Neural cell (in vitro differentiated cells): ENCODE results near the gene ZWILCH. TPM values are rescaled to one million over a fixed set of nuclear protein-coding genes. Genes with fewer than 3 reads are reported as not detected.

Source experiments
- H2AFZ ChIP-seq: fragments of 200-600, 300-800 bp; sonication (generic), shearing (Covaris generic); 2 replicates; pipeline ENCODE4 v1.6.0; 2014; ENCODE audit warnings: low read depth, mild to moderate bottlenecking, antibody characterized with exemption, low read length, moderate library complexity
- H3F3A ChIP-seq: fragments of 200-600 bp; shearing (Covaris generic); 2 replicates; pipeline ENCODE4 v1.6.1; 2016; ENCODE audit warnings: mild to moderate bottlenecking, moderate library complexity, mixed read lengths, antibody characterized with exemption, low read length; ENCODE audit not compliant: insufficient read depth, poor library complexity, severe bottlenecking
- H3K27ac ChIP-seq: fragments of 200-600, 300-800 bp; sonication (generic), shearing (Covaris generic); 2 replicates; pipeline ENCODE4 v1.5.1; 2014; ENCODE audit warnings: mild to moderate bottlenecking, low read length, moderate library complexity
- H3K27me3 ChIP-seq: fragments of 300-800, 200-600 bp; sonication (generic), shearing (Covaris generic); 2 replicates; pipeline ENCODE4 v1.6.0; 2014; ENCODE audit warnings: mild to moderate bottlenecking, low read depth, low read length, moderate library complexity; ENCODE audit not compliant: insufficient read depth
- H3K36me3 ChIP-seq: fragments of 300-800, 200-600 bp; sonication (generic), shearing (Covaris generic); 2 replicates; pipeline ENCODE4 v1.5.1; 2014; ENCODE audit warnings: mild to moderate bottlenecking, antibody characterized with exemption, low read length, moderate library complexity; ENCODE audit not compliant: insufficient read depth
- H3K4me2 ChIP-seq: fragments of 300-800, 200-600 bp; sonication (generic), shearing (Covaris generic); 2 replicates; pipeline ENCODE4 v1.6.0; 2014; ENCODE audit warnings: mild to moderate bottlenecking, low read length
- H3K4me3 ChIP-seq: fragments of 300-800, 200-600 bp; sonication (generic), shearing (Covaris generic); 2 replicates; pipeline ENCODE4 v1.5.1; 2014; ENCODE audit warnings: mild to moderate bottlenecking, low read length, moderate library complexity
- H3K79me2 ChIP-seq: fragments of 200-600 bp; shearing (Covaris generic); replicated peaks from 2 replicates; pipeline ENCODE4 v1.6.0; 2014; ENCODE audit warnings: mild to moderate bottlenecking, low read length, moderate library complexity; ENCODE audit not compliant: insufficient read depth
- H3K9ac ChIP-seq: fragments of 300-800, 200-600 bp; sonication (generic), shearing (Covaris generic); 2 replicates; pipeline ENCODE4 v1.6.1; 2016; ENCODE audit warnings: mild to moderate bottlenecking, low read length, mixed read lengths
- H3K9me2 ChIP-seq: fragments of 200-600 bp; shearing (Covaris generic); 2 replicates; pipeline ENCODE4 v1.6.1; 2016; ENCODE audit warnings: mild to moderate bottlenecking, low read length, mixed read lengths; ENCODE audit not compliant: insufficient read depth
- H3K9me3 ChIP-seq: fragments of 200-600, 300-800 bp; sonication (generic), shearing (Covaris generic); 2 replicates; pipeline ENCODE4 v1.6.1; 2016; ENCODE audit warnings: mild to moderate bottlenecking, mixed run types, low read length, moderate library complexity, mixed read lengths
- H4K20me1 ChIP-seq: fragments of 200-600 bp; shearing (Covaris generic); 2 replicates; pipeline ENCODE4 v1.6.1; 2016; ENCODE audit warnings: mild to moderate bottlenecking, mixed run types; ENCODE audit not compliant: insufficient read depth
- CTCF ChIP-seq: fragments of 450-650 bp; IDR thresholded peaks from 2 replicates; pipeline ENCODE4 v1.5.1; 2014; ENCODE audit warnings: antibody characterized with exemption, mild to moderate bottlenecking, moderate library complexity; ENCODE audit not compliant: poor library complexity, severe bottlenecking
- EP300 ChIP-seq: fragments of 450-650 bp; conservative IDR thresholded peaks from 2 replicates; pipeline ENCODE4 v1.6.1; 2014; ENCODE audit warnings: antibody characterized with exemption, mild to moderate bottlenecking, moderate library complexity; ENCODE audit not compliant: poor library complexity, severe bottlenecking
- EZH2 ChIP-seq: fragments of 200-600, 300-800 bp; shearing (Covaris generic), sonication (generic); IDR thresholded peaks from 2 replicates; pipeline ENCODE4 v1.6.1; 2014; ENCODE audit warnings: antibody characterized with exemption, low read length, borderline replicate concordance, mild to moderate bottlenecking; ENCODE audit not compliant: insufficient read depth, poor library complexity, severe bottlenecking
- MXI1 ChIP-seq: fragments of 450-650 bp; conservative IDR thresholded peaks from 2 replicates; pipeline ENCODE4 v1.6.1; 2014; ENCODE audit warnings: antibody characterized with exemption, mild to moderate bottlenecking; ENCODE audit not compliant: poor library complexity, severe bottlenecking
- POLR2AphosphoS5 ChIP-seq: IDR thresholded peaks from 2 replicates; pipeline ENCODE4 v1.6.1; 2012
- RAD21 ChIP-seq: fragments of 450-650 bp; conservative IDR thresholded peaks from 2 replicates; pipeline ENCODE4 v1.6.1; 2014; ENCODE audit warnings: antibody characterized with exemption, mild to moderate bottlenecking, moderate library complexity
- REST ChIP-seq: IDR thresholded peaks from 2 replicates; pipeline ENCODE4 v1.6.1; 2012; ENCODE audit warnings: borderline replicate concordance
- SMC3 ChIP-seq: fragments of 450-650 bp; conservative IDR thresholded peaks from 2 replicates; pipeline ENCODE4 v1.6.1; 2014; ENCODE audit warnings: antibody characterized with exemption, mild to moderate bottlenecking, moderate library complexity; ENCODE audit not compliant: poor library complexity
- TAF1 ChIP-seq: IDR thresholded peaks from 2 replicates; pipeline ENCODE4 v1.6.1; 2012; ENCODE audit warnings: low read depth
- polyA plus RNA-seq: library from polyadenylated mRNA; depleted of rRNA; stranded (reverse); fragments of >200 nt; gene quantifications from 2 replicates; pipeline ENCODE4 v1.2.3, GENCODE V29; 2014

Gene ZWILCH
- polyA plus RNA-seq, 1 donor from 2014 or later: 63.1 TPM

DNA sequence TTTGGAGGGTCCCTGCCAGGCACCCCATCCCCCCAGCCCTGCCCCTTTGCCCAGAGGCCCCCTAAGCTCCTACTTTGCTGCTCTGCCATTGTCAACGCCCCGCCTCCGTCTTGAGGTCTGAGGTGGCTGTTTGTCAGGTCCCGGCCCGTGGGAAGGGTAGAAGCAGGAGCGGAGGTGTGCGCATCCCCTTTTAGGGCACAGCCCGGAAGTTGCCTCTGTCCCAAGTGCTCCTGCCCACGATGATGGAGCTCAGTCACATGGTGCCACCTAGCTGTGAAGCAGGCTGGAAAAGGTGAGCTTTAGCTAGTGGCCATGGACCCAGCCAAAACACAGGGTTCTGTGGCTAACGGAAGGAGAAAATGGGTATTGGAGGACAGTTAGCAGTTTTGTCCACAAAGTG is 89.2 kb downstream of the ZWILCH start:
- no peak overlapping the region for H3K9ac ChIP-seq

GRCh38 chr15:66594836-66595235 is 89.7 kb downstream of the ZWILCH start:
- Histone ChIP-seq H3K9me2 (no peaks in the 10 kb centered on the region), H3K36me3 (no peaks in the 10 kb centered on the region), H2AFZ (no peak overlapping the region), H3K27me3 (no peaks in the 10 kb centered on the region), H3K4me2 (no peak overlapping the region), H3F3A (no peaks in the 10 kb centered on the region), H3K9me3 (no peaks in the 10 kb centered on the region), H3K4me3 (no peak overlapping the region), H3K79me2 (no peaks in the 10 kb centered on the region), H3K9ac (no peak overlapping the region), H3K27ac (no peak overlapping the region), H4K20me1 (no peaks in the 10 kb centered on the region)
- TF ChIP-seq MXI1: no peak
- TF ChIP-seq TAF1: no peak
- TF ChIP-seq RAD21: no peak
- TF ChIP-seq SMC3: no peak

More for the DNA sequence above, 89.2 kb downstream of the ZWILCH start:
- H2AFZ ChIP-seq: no peak overlapping the region
- no peaks in the 10 kb centered on the region for H3K79me2 ChIP-seq
- H3K27ac ChIP-seq: no peak overlapping the region
- TF ChIP-seq SMC3 (no peak), TAF1 (no peak), RAD21 (no peak), EP300 (no peak), POLR2AphosphoS5 (no peak), REST (no peak), CTCF (no peak), EZH2 (no peak), MXI1 (no peak)
- no peak overlapping the region for H3K4me3 ChIP-seq
- no peaks in the 10 kb centered on the region for H3F3A ChIP-seq
- no peaks in the 10 kb centered on the region for H3K27me3 ChIP-seq
- no peaks in the 10 kb centered on the region for H4K20me1 ChIP-seq
- no peaks in the 10 kb centered on the region for H3K36me3 ChIP-seq
- no peaks in the 10 kb centered on the region for H3K9me2 ChIP-seq
- no peaks in the 10 kb centered on the region for H3K9me3 ChIP-seq
- H3K4me2 ChIP-seq: no peak overlapping the region

GRCh38 chr15:66595332-66595731 is 90.2 kb downstream of the ZWILCH start:
- no peaks in the 10 kb centered on the region for H3K36me3 ChIP-seq
- H3K9ac ChIP-seq: no peak overlapping the region
- H3K79me2 ChIP-seq: no peaks in the 10 kb centered on the region
- H3K27me3 ChIP-seq: no peaks in the 10 kb centered on the region
- H3K4me2 ChIP-seq: no peak overlapping the region
- no peaks in the 10 kb centered on the region for H3K9me3 ChIP-seq
- H3K9me2 ChIP-seq: no peaks in the 10 kb centered on the region
- H3F3A ChIP-seq: no peaks in the 10 kb centered on the region
- H3K27ac ChIP-seq: no peak overlapping the region
- no peak overlapping the region for H2AFZ ChIP-seq
- no peak for TF ChIP-seq MXI1
- TF ChIP-seq EP300: no peak
- TF ChIP-seq REST: no peak
- TF ChIP-seq EZH2: no peak
- no peak for TF ChIP-seq CTCF
- TF ChIP-seq TAF1: no peak
- no peak for TF ChIP-seq RAD21
- no peak for TF ChIP-seq POLR2AphosphoS5
- TF ChIP-seq SMC3: no peak
- H4K20me1 ChIP-seq: no peaks in the 10 kb centered on the region
- no peak overlapping the region for H3K4me3 ChIP-seq
